Stimulated activated CD8-positive, alpha-beta memory T cell treated with anti-CD3 and anti-CD28 coated beads, Interleukin-2, amount 100 ng/mL, for 1 hour (primary cell): ENCODE measurements around the gene ABCB10.
"Not testable (repeated sequence)": the region's sequence is repeated elsewhere in the genome, so short reads cannot be mapped to it uniquely, and the experiment has no call there.

Source experiments
- DNase-seq, 2 donors: peaks; one replicate each; pipeline ENCODE4 v3.0.0-alpha.2; 2020; ENCODE audit warnings: low read depth in 2 of 2

The ABCB10 gene

DNA sequence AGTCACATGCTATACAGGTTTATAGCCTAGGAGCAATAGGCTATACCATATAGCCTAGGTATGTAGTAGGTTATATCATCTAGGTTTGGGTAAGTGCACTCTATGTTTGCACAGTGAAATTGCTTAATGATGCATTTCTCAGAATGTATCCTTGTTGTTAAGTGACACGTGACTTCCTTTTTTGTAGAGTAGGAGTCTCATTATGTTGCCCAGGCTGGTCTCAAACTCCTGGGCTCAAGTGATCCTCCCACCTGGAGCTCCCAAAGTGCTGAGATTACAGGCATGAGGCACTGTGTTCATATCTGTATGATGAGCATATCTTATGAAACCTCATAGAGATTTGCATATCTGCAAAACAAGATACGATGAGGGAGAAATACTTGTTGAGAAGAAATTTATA lies 13.8 kb upstream of the ABCB10 start:
- DNase-seq: no peak

- DNase-seq: no peak
Observed at GRCh38 chr1:229570891-229571516, 12.5 kb upstream of the ABCB10 start.

DNA sequence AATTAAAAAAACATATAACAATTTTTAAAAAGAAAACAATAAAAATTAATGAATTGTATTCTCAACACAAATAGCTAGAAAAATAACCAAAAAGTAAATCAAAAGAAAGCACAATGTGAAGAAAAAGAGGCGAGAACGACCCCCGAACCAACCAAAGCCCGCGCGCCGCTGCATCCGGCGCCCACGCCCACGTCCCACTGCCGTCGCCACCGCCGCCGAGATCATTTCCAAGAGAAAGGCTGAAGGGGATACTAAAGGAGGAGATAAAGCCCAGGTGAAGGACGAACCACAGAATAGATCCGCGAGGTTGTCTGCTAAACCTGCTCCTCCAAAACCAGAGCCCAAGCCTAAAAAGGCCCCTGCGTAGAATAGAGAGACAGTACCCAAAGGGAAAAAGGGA lies 11.8 kb upstream of the ABCB10 start:
- DNase-seq: no peak

DNA sequence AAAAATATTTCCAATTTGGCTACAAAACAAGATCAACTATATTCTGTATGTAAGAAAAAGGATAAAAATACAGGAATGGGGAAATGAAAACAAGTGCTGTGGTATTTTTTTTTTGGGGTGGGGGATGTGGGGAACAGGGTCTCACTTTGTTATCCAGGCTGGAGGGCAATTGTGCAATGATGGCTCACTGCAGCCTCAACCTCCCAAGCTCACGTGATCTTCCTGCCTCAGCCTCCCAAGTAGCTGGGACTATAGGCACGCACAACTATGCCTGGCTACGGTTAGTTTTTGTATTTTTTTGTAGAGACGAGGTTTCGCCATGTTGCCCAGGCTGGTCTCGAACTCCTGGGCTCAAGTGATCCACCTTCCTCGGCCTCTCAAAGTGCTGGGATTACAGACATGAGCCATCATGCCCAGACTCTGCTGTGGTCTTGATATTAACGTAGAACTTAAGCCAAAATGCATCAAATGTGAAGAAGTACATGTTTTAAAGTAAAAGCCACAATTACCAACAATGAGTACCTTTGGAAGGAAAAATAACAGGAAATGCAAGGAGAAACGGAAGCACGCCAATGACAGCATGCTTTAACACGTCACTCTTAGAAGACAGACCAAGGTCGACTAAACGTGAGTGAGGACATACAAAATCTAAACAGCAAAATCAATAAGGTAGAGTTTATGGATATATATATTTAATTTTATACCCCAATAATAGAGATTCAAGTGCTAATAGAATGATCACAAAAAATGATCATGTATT lies 8.8 kb upstream of the ABCB10 start:
- DNase-seq: no peak

DNA sequence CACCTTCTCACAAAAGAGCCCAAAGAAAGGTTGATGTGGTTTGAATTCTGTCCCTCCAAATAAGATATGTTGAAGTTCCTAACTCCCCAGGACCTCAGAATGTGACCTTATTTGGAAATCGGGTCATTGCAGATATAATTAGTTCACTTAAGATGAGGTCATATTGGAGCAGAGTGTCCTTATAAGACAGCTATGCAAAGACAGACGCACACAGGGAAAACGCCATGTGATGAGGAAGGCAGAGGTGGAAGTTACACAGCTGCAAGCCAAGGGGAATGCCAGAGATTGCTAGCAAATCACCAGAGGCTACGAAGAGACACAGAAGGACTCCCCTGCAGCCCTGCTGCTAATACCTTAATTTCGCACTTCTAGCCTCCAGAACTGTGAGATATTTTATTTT lies 5.2 kb upstream of the ABCB10 start:
- DNase-seq: no peak

- DNase-seq: no peak
Observed at GRCh38 chr1:229563241-229563640, 4.7 kb upstream of the ABCB10 start.

DNA sequence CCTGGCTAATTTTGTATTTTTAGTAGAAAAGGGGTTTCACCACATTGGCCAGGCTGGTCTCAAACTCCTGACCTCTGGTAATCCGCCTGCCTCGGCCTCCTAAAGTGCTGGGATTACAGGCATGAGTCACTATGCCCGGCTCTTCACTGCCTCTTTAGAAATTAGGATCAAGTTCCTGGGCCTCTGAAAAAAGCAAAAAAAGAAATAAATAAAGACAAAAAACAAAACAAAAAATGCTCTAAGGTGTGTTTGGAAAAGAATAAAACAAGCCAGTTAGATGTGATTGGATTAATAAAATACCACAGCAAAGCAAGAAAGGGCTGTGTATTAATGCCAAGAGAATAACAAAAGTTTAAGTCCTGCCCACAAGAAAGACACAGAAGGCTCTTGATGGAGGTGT lies 4.2 kb upstream of the ABCB10 start:
- DNase-seq: no peak

DNA sequence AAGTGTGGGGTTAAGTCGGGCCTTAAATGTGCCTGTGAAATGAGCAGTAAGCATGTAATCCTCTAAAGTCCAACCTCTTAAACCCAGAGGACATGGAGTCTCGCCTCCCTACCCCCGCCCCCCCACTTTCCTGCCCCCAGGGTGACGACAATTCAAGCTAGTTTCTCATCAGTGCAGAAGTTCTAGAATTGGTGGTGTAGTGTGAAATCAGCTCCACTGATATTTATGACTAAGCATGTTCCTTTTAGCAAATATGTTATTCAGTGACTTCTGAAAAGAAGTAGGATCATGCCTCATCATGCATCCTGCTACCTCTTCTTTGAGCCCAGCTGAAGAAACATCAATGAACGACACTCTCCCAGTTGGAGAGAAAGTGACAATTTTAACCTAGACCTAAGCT lies 2.6 kb upstream of the ABCB10 start:
- no peak for DNase-seq

DNA sequence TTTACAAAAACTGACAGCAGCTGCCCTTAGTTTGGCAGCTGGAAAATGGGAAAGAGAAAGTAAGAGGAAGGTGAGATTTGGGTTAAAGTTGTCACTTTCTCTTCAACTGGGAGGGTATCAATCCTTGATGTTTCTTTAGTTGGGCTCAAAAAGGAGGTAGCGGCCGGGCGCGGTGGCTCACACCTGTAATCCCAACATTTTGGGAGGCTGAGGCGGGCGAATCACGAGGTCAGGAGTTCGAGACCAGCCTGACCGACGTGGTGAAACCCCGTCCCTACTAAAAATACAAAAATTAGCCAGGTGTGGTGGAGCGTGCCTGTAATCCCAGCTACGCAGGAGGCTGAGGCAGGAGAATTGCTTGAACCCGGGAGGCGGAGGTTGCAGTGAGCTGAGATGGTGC lies 1.6 kb upstream of the ABCB10 start:
- not testable (repeated sequence) for DNase-seq

DNA sequence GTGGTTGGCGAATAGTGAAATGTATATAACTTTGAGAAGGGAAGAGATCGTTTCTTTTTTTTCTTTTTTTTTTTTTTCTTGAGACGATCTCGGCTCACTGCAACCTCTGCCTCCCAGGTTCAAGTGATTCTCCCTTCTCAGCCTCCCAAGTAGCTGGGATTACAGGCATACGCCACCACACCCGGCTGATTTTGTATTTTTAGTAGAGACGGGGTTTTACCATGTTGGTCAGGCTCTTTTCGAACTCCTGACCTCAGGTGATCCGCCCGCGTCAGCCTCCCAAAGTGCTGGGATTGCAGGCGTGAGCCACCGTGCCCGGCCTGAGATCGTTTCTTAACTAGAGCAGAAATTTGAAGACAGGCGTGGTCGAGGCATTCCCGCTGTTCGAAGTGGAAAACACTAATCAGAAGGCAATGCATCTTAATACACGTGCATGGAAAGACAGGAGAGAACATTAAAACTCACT lies 862 bp upstream of the ABCB10 start:
- DNase-seq: not testable (repeated sequence)

GRCh38 chr1:229557913-229558414 lies 543 bp downstream of the ABCB10 start:
- no peak for DNase-seq

GRCh38 chr1:229557200-229557850 lies 1.2 kb downstream of the ABCB10 start:
- DNase-seq: no peak

GRCh38 chr1:229554886-229555621 lies 3.5 kb downstream of the ABCB10 start:
- no peak for DNase-seq

DNA sequence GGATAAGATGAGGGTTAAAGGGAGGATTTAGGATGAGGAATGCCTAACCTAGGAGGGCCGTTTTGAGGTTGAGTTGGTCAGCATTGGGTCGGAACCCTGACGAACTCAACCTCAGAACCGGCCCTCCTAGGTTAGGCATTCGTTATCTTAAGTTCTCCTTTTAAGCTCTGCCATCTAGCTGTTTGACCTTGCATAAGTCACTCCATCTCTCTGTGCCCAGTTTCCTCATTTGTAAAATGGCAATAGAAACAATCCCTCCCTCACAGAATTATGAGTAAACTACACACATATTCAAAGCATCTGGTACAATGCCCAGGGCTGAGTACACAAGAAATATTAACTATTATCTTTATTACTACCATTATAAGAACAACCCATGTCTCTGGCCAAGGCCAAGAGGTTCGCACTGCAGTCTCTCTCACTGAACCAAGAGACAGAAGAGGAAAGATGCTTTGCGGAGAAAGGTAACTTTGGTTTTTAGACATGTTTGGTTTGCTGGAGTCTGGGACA lies 4.8 kb downstream of the ABCB10 start:
- DNase-seq: no peak

DNA sequence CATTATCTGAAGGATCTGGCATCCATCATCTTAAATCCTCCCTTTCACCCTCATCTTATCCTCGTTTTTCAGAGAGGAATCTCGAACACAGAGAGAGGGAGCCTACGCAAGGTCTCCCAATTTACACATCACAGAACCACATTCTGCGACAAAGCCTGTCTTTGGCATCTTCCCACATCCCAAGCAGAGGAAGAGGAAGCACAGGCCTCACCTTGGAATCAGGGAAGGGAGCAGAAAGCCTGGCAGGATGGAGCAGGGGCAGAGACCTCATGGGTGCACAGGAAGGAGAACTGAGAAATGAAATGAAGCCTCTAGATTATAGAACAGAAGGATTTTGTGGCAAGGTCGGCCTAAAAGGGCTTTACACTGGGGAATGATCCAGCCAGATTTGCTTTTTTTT lies 5.8 kb downstream of the ABCB10 start:
- DNase-seq: no peak

DNA sequence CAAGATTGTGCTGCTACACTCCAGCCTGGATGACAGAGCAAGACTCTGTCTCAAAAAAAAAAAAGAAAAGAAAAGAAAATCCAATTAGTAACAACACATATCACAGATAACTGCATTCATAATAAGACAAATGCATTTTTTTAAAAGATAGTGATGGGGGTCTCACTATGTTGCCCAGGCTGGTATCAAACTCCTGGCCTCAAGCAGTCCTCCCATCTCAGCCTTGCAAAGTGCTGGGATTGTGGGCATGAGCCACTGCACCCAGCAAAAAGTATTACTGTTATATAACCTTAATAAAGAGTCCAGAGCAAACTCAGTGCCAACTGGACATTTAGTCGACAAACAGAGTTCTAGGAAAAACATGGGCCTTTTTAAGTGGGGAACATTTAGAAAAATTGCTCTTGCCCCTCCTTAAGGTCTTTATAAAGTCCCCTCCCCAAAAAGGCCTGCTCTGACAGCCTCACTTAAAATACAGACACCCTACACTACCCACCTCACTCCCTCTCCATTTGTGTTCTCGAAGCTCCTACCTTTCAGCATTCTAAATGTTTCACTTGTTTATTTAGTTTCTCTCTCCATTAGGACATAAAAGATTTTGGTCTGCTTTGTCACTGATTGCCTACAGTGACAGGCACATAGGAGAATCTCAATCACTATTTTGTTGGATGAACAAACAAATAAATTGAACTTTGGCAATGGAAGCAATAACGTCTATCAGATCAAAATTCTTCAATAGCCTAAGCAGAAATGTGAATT lies 7.5 kb downstream of the ABCB10 start:
- DNase-seq: no peak

DNA sequence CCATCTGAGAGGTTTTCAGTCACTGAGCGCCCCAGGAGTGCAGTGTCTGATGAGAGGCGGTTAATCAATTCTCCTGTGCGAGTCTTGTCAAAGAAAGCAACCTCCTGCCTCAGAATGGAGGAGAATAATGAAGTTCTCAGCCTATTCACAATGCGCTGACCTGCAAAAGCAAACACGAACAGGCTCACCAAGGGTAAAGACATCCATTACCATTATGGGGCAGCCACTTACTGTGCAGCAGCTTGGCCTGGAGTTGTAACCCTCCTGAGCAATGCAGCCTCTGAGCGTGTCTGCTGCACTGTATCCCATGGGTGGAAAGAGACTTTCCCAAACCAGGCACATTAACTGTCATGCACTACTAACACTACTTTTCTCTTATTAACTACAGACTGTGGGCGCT lies 11.0 kb downstream of the ABCB10 start:
- no peak for DNase-seq

DNA sequence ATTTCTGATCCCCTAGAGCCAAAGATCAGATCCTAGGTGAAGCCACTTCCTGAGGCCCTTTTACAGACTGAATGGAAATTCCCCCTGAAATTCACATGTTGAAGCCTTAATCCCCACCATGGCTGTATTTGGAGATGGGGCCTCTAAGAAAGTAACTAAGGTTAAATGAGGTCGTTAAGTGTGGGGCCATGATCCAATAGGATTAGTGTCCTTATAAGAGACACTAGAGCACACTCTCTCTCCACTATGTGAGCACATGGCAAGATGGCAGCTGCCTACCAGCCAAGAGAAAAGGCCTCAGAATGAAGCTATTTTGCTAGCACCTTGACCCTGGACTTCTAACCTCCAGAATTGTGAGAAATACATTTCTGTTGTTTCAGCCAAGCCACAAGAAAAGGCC lies 13.9 kb downstream of the ABCB10 start:
- DNase-seq: no peak

GRCh38 chr1:229539863-229540506 lies 18.5 kb downstream of the ABCB10 start:
- no peak for DNase-seq

DNA sequence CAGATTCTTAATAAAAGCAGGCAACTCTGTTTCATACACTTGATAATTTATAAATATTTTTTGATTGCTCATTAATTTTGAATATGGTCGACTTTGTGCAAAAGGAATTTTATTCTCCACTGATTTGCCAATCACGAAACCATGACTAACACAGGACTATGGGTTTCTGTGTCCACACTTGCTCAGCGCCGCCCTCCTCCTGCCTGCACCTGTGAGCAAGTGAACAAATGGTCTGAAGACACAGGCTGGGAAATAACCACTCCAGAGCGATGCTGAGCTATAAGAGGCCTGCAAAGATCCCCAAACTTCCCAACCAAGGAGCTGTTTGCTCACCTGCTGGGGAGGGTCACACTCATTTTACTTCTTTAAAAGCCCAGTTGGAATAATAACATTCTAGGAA lies 19.6 kb downstream of the ABCB10 start:
- no peak for DNase-seq

GRCh38 chr1:229537894-229538293 lies 20.6 kb downstream of the ABCB10 start:
- no peak for DNase-seq
